ENCODE results near the gene BEX1. TPM values are rescaled to one million over a fixed set of nuclear protein-coding genes. Genes with fewer than 3 reads are reported as not detected.

BEX1 gene
- polyA plus RNA-seq, 2 of the 4 experiments (the other 2 are of a cell fraction) = not detected

GRCh38 chrX:103101299-103102042 is 37.5 kb upstream of the BEX1 start:
- FAIRE-seq (no peak), ATAC-seq (no peak), DNase-seq (ENCODE audit: low read depth in 1 of 2, low spot score in 1 of 2) (no peak)
- TF ChIP-seq ESRRA (IDR thresholded peaks at IDR 0.05; ENCODE audit: borderline replicate concordance, low read length) = no peak
- no peak for TF ChIP-seq EHMT2 (IDR thresholded peaks at IDR 0.05; ENCODE audit: low read depth)
- no peak for TF ChIP-seq RFX5 (IDR thresholded peaks at IDR 0.05)
- no peak for TF ChIP-seq HOXB5 (CRISPR knock-in tag; IDR thresholded peaks at IDR 0.05)
- TF ChIP-seq RCOR1 (IDR thresholded peaks at IDR 0.05; ENCODE audit: low read depth, low read length) = no peak
- no peak for TF ChIP-seq NR3C1 (IDR thresholded peaks at IDR 0.05)
- TF ChIP-seq CBX8 (IDR thresholded peaks at IDR 0.05) = no peak
- no peak for TF ChIP-seq CBX2 (IDR thresholded peaks at IDR 0.05; ENCODE audit: borderline replicate concordance, low read depth)
- no peak for TF ChIP-seq HEYL (CRISPR knock-in tag; IDR thresholded peaks at IDR 0.05)
- no peak for TF ChIP-seq EHF (CRISPR knock-in tag; IDR thresholded peaks at IDR 0.05)
- TF ChIP-seq, protein P1, sequence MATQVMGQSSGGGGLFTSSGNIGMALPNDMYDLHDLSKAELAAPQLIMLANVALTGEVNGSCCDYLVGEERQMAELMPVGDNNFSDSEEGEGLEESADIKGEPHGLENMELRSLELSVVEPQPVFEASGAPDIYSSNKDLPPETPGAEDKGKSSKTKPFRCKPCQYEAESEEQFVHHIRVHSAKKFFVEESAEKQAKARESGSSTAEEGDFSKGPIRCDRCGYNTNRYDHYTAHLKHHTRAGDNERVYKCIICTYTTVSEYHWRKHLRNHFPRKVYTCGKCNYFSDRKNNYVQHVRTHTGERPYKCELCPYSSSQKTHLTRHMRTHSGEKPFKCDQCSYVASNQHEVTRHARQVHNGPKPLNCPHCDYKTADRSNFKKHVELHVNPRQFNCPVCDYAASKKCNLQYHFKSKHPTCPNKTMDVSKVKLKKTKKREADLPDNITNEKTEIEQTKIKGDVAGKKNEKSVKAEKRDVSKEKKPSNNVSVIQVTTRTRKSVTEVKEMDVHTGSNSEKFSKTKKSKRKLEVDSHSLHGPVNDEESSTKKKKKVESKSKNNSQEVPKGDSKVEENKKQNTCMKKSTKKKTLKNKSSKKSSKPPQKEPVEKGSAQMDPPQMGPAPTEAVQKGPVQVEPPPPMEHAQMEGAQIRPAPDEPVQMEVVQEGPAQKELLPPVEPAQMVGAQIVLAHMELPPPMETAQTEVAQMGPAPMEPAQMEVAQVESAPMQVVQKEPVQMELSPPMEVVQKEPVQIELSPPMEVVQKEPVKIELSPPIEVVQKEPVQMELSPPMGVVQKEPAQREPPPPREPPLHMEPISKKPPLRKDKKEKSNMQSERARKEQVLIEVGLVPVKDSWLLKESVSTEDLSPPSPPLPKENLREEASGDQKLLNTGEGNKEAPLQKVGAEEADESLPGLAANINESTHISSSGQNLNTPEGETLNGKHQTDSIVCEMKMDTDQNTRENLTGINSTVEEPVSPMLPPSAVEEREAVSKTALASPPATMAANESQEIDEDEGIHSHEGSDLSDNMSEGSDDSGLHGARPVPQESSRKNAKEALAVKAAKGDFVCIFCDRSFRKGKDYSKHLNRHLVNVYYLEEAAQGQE (IDR thresholded peaks at IDR 0.05) = no peak
- 63% methylated on average over 3 of the region's 3 CpGs for WGBS (ENCODE audit: missing lambda C conversion rate)
- Histone ChIP-seq H3K27ac (no peak overlapping the region), H3K4me3 (no peak overlapping the region), H3K9me3 (no peaks in the 10 kb centered on the region), H3K4me2 (no peak overlapping the region), H3K4me1 (no peaks in the 10 kb centered on the region)
- ChIA-PET CTCF (no interaction called here), POLR2A (no interaction called here)

DNA sequence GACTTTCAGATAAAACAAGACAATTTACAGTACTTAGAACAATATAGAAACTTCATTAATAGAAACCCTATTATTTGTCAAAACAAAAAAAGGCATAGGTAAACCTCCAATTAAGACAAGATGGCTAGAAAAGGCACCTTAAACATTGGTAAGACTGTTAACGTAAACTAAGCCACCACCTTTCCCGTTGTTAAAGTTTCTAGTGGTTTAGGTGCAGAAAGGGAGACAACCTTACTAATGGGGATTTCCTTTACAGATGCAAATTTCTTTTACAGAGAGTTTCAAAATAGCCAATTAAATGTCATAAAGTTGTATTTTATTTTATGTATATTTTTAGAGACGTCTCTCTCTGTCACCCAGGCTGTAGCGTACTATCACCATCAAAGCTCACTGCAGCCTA is 36.5 kb upstream of the BEX1 start:
- no peak for ATAC-seq
- no peak for TF ChIP-seq HOXA7 (CRISPR knock-in tag; IDR thresholded peaks at IDR 0.05)
- TF ChIP-seq RAD21 (conservative IDR thresholded peaks at IDR 0.05 in 1 of 2, IDR thresholded peaks at IDR 0.05 in 1 of 2) = no peak
- TF ChIP-seq CBX2 (IDR thresholded peaks at IDR 0.05; ENCODE audit: borderline replicate concordance, low read depth) = no peak
- no peak for TF ChIP-seq RCOR1 (IDR thresholded peaks at IDR 0.05; ENCODE audit: low read depth, low read length)
- no peak for TF ChIP-seq HDAC2 (IDR thresholded peaks at IDR 0.05)
- FAIRE-seq = no peak
- Histone ChIP-seq H3K4me3 (no peak overlapping the region), H3K4me1 (no peaks in the 10 kb centered on the region), H3K4me2 (no peak overlapping the region), H3K9me3 (no peaks in the 10 kb centered on the region), H3K27ac (no peak overlapping the region)
- CTCF ChIA-PET = no interaction called here
- no peak for DNase-seq (ENCODE audit: low read depth in 1 of 2, low spot score in 1 of 2)
- POLR2A ChIA-PET = no interaction called here
- WGBS (ENCODE audit: missing lambda C conversion rate) = 64% methylated on average over 4 of the region's 4 CpGs

DNA sequence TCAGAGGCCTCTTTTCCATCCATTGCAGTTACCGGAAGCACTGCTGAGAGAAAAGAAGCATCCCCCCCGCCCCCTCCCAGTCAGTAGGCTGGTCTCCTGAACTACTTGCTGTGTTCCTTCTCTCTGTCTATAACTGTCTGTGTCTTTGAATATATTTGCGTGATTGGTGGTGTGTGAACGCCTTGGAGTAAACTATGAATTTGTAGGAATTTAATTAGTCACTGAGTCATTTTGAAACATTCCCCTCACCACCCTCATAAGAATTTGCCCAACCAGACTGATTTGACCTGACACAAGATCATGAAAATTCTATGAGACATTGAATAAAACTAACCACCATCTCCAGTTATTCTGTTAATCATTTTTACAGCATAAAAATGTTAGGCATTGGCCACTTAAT is 35.7 kb upstream of the BEX1 start:
- ChIA-PET POLR2A (no interaction called here), CTCF (no interaction called here)
- ATAC-seq (no peak), DNase-seq (ENCODE audit: low read depth in 1 of 2, low spot score in 1 of 2) (no peak), FAIRE-seq (no peak)
- H3K4me1 ChIP-seq = no peaks in the 10 kb centered on the region
- 66% methylated on average over 4 of the region's 4 CpGs for WGBS (ENCODE audit: missing lambda C conversion rate)
- no peak overlapping the region for H3K27ac ChIP-seq
- TF ChIP-seq MYC (IDR thresholded peaks at IDR 0.05; ENCODE audit: borderline replicate concordance, low read length) (no peak), E2F6 (IDR thresholded peaks at IDR 0.05; ENCODE audit: borderline replicate concordance, low read depth) (no peak), PBX3 (IDR thresholded peaks at IDR 0.05) (no peak), NR3C1 (IDR thresholded peaks at IDR 0.05) (no peak), POLR2AphosphoS2 (conservative IDR thresholded peaks at IDR 0.05; ENCODE audit: low read length) (no peak), ZFP36 (IDR thresholded peaks at IDR 0.05; ENCODE audit: borderline replicate concordance, partially characterized antibody) (no peak), MAFK (IDR thresholded peaks at IDR 0.05; ENCODE audit: partially characterized antibody) (no peak), NPAS2 (CRISPR knock-in tag; IDR thresholded peaks at IDR 0.05; ENCODE audit: borderline replicate concordance) (no peak), JUNB (IDR thresholded peaks at IDR 0.05) (no peak), EHF (CRISPR knock-in tag; IDR thresholded peaks at IDR 0.05) (no peak), HES2 (IDR thresholded peaks at IDR 0.05) (no peak), CTCF (IDR thresholded peaks at IDR 0.05) (no peak), CHD2 (IDR thresholded peaks at IDR 0.05; ENCODE audit: low read length, partially characterized antibody) (no peak)
- H3K4me2 ChIP-seq = no peak overlapping the region
- no peaks in the 10 kb centered on the region for H3K9me3 ChIP-seq
- H3K4me3 ChIP-seq = no peak overlapping the region

Data from A549 (cell line).